Keratinocyte (primary cell): Measurements from ENCODE around the gene CAMK2G.

ENCODE experiments used
- EZH2 ChIP-seq: IDR thresholded peaks from one replicate; pipeline ENCODE4 v1.6.1; 2012; ENCODE audit warnings: inconsistent platforms, mild to moderate bottlenecking, low read length, moderate library complexity
- TF ChIP-seq, protein P1 (sequence below), 3 experiments: IDR thresholded peaks in 1 of 3; conservative IDR thresholded peaks in 1 of 3; optimal IDR thresholded peaks in 1 of 3; 2 replicates in 2 of 3; 3 replicates in 1 of 3; pipeline versions ENCODE3 to v1.5.1; 2011; ENCODE audit warnings: low read length in 3 of 3, mild to moderate bottlenecking in 3 of 3, moderate library complexity in 2 of 3, control low read depth in 1 of 3, inconsistent platforms in 1 of 3; ENCODE audit not compliant: insufficient read depth in 2 of 3; ENCODE audit errors: extremely low read depth in 1 of 3

DNA sequence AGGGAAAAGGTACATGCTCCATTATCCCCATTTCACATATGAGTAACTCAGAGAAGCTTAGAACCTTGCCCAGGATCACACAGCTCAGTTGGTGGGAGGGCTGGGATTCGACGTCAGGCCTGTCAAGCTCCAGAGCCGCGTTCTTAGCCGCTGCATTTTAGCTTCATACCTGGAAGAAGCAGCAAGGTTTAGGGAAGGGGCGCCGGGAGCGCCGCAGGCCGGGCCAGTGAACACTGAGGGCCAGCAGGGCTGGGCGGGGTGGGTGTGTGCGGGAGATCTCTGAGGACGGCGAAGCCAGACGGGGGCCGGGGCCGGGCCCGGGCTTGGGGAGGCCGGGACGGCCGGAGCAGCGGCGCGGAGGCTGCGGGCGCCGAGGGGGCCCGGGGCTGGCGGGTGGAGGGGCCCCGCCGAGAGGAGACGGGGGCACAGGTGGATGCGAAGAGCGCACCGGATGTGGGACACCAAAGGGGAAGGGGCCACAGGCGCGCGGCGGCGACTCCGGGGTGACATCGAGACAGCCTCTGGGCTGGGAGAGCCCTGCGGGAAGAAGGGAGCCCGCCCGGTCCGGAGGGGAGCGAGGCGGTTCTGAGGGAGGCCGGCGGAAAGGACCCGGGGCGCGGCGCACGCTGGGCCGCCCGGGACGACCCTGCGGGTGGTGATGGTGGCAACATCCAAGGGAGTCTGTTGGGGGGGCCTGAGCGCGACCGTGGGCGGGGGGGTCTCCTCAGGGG, 63.5 kb downstream of the CAMK2G start:
- TF ChIP-seq, protein P1, sequence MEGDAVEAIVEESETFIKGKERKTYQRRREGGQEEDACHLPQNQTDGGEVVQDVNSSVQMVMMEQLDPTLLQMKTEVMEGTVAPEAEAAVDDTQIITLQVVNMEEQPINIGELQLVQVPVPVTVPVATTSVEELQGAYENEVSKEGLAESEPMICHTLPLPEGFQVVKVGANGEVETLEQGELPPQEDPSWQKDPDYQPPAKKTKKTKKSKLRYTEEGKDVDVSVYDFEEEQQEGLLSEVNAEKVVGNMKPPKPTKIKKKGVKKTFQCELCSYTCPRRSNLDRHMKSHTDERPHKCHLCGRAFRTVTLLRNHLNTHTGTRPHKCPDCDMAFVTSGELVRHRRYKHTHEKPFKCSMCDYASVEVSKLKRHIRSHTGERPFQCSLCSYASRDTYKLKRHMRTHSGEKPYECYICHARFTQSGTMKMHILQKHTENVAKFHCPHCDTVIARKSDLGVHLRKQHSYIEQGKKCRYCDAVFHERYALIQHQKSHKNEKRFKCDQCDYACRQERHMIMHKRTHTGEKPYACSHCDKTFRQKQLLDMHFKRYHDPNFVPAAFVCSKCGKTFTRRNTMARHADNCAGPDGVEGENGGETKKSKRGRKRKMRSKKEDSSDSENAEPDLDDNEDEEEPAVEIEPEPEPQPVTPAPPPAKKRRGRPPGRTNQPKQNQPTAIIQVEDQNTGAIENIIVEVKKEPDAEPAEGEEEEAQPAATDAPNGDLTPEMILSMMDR (optimal IDR thresholded peaks at IDR 0.05 in 1 of 3, IDR thresholded peaks at IDR 0.05 in 1 of 3, conservative IDR thresholded peaks at IDR 0.05 in 1 of 3; ENCODE audit: extremely low read depth in 1 of 3, insufficient read depth in 2 of 3, low read length in 3 of 3): no peak
- no peak for TF ChIP-seq EZH2
